GM19468 (cell line): Measurements from ENCODE around the gene SIRT4.
"Not testable (repeated sequence)": the region's sequence is repeated elsewhere in the genome, so short reads cannot be mapped to it uniquely, and the experiment has no call there.

Experiments used
- ATAC-seq: cut with Tn5 transposase; IDR thresholded peaks from one replicate; pipeline ENCODE4 v1.9.1; 2021; ENCODE audit warnings: mild to moderate bottlenecking, moderate library complexity, moderate number of reproducible peaks; ENCODE audit not compliant: unreplicated experiment; ENCODE audit errors: extremely low read depth

SIRT4 gene

DNA sequence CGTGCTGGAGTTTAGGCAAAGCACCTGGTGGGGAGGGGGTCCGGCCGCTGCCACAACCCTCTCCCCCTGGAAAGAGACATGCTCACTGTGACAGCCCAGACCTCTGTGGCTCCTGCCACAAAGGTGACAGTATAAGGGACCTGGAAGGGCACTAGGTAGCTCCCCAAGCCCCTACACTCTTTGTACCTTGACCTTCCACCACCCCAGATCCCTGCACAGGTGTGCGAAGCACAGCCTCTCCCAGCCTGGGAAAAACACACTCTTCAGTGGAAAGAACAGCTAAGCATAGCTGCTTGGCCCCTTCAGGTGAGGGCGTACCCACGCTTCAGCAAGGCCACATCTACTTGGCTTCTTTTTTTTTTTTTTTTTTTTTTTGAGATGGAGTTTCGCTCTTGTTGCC, 30.4 kb downstream of the SIRT4 start:
- ATAC-seq, result no peak

DNA sequence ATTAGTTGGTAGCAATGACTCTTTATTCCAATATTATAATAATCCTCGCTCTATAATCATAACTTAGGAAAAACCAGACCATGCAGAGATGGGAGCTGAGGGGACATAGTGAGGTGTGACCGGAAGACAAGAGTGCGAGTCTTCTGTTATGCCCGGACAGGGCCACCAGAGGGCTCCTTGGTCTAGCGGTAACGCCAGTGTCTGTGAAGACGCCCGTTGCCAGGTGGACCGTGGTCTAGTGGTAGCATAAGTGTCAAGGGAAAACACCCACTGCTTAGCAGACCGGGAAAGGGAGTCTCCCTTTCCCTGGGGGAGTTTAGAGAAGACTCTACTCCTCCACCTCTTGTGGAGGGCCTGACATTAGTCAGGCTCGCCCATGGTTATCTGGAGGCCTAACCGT, 33.3 kb downstream of the SIRT4 start:
- not testable (repeated sequence) for ATAC-seq

DNA sequence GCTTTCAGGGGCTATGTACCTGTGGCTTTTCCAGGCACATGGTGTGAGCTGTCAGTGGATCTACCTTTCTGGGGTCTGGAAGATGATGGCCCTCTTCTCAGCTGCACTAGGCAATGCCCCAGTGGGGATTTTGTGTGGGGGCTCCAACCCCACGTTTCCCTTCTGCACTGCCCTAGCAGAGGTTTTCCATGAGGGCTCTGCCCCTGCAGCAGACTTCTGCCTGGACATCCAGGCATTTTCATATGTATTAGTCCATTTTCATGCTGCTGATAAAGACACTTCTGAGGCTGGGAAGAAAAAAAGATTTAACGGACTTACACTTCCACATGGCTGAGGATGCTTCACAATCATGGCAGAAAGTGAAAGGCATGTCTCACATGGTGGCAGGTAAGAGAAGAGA, 34.3 kb downstream of the SIRT4 start:
- ATAC-seq, result not testable (repeated sequence)

DNA sequence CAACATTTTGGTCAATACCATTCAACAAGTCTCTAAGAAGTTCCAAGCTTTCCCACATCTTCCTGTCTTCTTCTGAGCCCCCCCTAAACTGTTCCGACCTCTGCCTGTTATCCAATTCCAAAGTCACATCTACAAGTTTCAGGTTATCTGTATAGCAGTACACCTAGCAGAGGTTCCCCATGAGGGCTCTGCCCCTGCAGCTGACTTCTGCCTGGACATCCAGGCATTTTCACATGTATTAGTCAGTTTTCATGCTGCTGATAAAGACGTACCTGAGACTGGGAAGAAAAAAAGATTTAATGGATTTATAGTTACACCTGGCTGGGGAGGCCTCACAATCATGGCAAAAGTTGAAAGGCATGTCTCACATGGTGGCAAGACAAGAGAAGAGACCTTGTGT, 35.6 kb downstream of the SIRT4 start:
- no peak for ATAC-seq

DNA sequence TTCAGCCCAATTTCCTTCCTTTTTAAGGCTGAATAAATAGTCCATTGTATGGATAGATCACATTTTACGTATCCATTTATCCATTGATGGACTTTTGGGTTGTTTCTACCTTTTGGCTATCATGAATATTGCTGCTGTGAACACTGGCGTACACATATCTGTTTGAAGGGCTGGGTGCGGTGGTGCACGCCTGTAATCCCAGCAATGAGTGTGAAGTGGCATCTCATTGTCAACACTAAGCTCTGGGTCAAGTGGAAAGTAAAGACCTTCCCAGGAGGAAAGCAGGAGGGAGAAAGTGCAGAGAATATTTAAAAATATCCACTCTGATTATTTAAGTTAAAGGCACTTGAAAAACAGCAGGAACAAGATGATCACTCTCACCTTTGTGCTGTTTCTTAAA, 37.1 kb downstream of the SIRT4 start:
- no peak for ATAC-seq

DNA sequence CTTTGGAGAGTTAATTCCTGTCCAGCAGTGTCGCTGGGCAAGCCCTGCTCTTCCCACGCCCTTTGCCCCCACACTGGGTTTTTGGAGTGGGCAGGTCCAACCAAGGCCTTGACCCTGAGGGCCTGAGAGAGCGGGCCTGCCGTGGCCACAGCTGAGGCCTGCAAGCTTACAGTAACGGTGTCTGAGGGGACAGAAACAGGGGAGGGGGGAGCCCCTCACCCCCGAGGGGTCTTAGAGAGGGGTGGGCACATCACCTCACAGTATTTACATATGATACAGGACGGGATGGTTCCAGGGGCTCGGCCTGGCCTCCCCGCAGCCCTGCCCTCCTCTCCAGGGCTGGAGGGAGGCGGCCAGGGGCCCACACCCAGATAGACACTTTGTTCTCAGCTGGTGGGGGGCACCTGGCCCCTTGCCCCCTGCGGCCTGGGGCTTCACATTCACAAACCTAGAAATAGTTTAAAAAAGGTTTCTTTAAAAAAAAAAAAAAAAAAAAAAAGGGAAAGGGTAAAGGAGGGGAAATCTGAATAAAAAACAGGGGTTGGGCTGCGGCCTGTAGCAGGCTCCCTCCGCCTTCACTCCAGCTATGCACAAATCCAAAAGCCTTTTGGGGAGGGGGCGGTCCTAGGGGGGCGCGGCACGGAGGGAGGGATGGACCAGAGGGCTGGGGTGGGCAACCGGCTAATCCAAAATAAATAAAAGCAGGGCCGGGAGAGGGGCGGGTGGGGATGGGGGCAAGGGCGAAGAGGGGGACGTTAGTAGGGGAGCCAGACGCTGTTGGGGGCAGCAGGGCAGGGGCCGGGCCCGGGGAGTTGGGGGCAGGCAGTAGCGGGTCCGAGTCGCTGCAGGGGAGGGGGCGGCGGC, 40.3 kb downstream of the SIRT4 start:
- no peak for ATAC-seq

DNA sequence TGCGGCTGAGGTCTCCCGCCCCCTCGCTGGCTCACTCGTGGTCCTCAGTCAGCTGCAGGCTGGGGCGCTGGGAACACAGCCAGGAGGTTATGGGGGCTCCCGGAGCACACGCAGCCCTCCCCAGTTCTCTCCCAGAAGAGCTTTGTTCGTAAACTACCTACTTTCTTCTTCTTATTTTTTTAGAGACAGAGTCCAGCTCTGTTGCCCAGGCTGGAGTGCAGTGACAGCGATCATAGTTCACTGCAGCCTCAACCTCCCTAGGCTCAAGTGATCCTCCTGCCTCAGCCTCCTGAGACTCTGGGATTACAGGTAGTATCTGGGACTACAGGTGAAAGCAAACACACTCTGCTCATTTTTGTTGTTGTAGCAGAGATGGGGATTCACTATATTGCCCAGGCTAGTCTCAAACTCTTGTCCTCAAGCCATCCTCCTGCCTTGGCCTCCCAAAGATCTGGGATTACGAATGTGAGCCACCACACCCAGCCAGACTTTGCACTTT, 41.0 kb downstream of the SIRT4 start:
- ATAC-seq, result no peak

DNA sequence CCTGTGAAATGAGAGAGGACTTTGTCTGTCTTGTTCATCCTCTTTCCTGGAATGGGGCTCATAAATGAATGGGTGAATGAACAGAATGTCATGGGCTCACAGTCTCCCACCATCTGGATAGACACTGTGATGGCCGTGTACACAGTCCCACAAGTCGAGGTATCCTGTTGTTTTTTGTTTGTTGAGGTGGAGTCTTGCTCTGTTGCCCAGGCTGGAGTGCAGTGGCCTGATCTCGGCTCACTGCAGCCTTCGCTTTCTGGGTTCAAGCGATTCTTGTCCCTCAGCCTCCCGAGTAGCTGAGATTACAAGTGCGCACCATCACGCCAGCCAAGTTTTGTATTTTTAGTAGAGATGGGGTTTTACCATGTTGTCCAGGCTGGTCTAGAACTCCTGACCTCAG, 41.6 kb downstream of the SIRT4 start:
- ATAC-seq, result no peak

DNA sequence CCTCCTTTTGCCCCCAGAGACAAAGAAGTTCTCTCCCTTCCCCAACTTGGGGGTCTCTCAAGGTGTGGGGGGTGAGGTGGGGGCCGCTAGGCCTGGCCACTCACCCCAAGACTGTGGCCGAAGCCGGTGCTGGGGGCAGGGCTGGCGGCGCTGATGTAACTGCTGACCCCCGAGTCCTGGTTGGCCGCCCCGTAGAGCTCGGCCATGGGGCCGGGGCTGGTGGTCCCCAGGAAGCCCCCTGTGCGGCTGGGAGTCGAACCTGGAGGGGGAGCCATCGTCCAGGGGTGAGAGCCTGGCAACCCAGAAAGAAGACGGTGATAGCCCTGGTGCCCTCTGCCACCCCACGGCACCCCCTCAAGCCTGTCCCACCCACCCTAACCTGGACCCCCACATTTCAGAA, 43.9 kb downstream of the SIRT4 start:
- ATAC-seq, result no peak

DNA sequence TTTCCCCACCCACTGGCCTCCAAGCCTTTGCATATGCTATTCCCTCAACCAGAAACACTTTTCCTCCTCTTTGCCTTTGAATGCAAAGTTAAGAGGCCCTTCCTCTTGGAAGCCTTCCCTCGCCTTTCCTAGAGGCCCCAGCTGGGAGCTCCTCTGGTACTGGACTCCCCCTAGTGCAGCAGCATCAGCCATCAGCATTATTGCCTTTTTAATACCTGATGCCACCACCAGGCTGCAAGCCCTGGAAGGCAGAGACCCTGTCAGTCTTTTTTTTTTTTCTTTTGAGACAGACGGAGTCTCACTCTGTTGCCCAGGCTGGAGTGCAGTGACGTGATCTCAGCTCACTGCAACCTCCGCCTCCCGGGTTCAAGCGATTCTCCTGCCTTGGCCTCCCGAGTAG, 44.6 kb downstream of the SIRT4 start:
- ATAC-seq, result no peak

DNA sequence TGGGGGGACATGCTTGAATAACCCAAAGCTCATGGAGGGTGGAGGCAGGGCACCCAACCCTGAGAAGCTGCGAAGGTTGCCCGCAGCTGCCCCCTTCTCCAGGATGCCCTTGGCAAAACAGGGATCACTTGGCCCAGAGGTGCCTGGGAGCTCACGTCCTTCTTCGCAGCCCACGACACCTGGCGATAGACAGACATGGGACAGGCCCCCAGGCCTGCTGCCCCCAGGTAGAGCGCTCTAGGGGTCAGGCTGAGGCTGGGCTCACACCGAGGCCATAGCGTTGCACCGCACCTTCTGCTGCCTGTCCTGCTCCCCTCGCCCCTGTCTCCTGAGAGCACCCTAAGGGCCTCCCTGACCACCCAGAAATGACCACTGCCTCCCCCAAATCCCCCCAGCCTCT, 45.6 kb downstream of the SIRT4 start:
- no peak for ATAC-seq

DNA sequence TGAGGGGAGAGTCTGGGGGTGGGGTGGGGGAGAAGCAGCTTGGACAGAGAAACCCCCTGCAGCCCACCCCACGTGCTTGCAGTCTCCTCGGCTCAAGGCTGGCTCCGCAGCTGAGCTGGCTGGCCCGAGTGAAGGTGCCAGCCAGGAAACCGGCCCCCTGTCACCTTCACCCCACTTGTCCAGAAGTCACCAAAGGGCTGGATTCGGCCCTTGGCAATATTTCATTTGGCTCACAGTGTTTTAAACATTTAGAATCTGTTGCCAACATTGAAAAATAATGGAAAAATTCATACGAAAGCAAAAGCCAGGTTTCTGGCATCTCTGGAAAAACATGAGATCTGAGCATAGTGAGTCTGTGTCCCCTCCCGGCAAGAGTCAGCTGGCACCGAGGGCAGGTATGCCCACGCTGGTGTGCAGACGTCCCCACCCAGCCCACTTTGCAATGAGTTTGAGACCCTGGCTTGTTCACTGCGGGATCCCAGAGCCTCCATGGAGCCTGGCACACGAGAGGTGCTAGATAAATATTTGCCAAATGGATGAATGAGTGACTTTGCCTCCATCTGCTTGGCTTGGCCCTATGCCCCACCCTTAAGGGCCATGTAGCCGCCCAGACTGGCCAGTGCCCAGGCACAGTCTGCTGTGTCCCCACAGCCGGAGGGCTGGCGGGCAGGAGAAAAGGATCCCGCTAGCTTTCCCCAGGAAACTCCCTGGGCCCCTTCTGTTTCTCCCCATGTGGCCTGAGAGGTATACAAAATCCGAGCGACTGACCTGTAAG, 48.6 kb downstream of the SIRT4 start:
- ATAC-seq, result no peak

DNA sequence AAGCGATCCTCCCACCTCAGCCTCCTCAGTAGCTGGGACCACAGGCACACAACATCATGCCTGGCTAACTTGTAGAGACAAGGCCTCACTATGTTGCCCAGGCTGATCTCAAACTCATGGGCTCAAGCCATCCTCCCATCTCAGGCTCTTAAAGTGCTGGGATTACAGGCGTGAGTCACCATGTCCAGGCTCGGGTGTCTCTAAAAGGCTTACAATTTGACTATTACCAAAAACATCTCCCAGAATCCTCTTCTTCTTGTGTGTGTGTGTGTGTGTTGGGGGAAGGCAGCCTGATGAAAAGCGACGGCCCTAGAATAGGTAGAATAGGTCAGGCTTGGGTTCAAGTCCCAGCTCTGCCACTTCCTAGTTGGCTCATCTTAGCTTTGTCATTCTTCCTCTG, 50.0 kb downstream of the SIRT4 start:
- no peak for ATAC-seq

DNA sequence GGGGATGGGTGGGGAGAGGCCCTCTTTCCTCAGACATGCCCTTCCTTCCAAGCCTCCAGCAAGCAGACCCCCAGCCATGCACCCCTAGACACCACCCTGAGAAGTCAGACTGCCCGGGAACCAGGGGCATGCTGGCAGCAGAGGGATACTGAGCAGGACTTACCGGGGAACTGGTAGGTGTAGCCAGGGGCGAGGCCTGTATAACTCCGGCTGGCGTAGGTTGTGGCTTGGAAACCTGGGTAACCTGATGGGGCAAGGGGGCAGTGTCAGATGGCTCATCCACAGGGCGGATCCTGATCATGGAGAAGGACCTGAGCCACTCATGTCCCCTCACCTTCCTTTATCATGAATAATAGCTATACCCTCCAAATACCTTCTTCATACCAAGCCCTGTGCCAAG, 51.0 kb downstream of the SIRT4 start:
- ATAC-seq, result no peak

DNA sequence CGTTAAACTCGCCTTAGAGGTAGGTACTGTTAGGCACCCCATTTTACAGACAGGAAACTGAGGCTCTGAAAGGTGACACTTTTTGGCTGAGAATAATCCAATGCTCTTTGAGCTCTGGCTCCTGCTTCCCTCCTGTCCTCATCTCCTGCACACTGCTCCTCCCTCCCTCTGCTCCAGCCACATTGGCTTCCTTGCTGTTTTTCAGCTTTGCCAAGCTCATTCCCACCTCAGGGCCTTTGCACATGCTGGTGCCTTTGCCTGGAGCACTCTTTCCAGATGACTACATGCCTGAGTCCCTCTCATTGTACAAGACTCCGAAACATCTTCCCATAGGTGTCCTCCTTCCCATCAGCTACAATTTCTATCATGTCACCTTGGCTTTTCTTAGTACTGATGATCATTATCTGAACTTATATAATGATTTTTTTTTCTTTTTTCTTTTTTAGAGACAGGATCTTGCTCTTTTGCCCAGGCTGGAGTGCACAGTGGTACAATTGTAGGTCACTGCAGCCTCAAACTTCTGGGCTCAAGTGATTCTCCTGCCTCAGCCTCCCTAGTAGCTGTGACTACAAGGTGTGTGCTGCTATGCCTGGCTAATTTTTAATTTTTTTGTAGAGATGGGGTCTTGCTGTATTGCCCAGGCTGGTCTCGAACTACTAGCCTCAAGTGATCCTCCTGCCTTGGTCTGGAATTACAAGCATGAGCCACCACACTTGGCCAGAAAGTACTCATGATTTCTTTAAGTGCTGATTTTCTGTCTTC, 51.6 kb downstream of the SIRT4 start:
- no peak for ATAC-seq

DNA sequence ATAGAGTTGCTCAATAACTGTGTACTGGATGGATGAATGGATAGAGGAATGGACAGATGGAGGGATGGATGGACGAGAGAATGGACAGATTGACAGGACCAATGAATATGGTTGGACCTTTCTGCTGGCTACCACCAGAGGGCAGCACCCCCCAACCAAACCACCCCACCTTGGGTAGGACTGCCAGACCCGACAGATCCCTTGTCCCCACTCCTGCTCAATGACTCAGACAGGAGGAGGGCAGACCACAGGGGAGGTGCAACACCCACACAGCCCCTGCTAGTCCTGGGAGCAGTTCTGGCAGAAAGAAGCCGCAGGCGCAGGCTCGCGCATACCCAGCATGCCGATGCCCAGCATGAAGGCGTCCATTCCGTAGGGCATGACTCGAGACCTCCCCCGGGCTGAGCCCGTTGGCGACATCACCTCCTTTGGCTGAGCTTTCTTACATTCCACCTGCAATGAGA, 54.5 kb downstream of the SIRT4 start:
- ATAC-seq, result no peak

DNA sequence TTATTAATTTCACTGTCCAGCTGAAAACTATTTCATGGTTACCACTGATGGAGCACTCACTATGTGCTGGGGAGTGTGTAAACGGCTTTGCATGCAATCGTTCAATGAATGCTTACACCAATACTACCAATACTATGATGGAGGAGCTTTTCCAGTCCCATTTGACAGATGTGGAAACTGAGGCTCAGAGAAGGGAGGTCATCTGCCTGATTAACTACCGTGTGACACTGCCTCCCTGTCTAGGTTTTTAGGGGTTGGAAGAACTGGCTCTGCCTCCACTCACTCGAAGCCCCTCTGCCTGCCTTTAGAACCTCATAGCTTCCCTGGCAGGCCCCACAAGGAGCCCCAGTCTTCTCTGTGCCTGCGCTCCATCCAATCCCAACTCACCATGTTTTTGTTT, 55.0 kb downstream of the SIRT4 start:
- no peak for ATAC-seq

DNA sequence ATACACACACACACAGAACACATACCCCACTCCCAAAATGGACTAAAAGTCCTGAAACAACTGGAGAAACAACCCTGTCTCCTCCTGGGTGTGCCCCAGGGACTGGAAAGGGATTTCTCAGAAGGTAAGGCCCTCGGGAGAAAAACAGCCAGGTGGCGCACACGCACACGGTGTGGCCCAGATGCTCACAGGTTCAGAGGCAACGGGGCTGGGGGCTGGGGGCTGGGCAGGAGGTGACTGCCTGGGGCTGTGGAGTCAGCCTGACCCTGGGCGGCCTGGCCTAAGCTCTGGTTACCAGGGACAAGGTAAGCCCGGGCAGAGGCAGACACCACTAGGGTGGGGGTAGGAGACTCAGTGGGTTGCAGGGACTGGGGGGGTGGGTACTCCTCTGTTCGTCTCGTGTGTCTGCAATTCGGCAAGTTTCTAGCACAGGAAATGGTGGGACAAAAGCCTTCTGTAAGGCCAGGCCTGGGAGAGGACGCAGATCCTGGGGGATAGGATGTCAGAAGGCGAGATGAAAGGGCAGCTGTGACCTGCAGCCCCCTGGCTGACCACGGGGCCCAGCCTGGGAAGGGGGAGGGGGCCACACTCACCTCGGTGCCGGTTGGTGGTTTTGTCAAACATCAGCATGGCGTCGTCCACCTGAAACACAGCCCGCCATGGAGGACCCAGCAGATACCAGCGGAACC, 56.4 kb downstream of the SIRT4 start:
- ATAC-seq, result no peak

DNA sequence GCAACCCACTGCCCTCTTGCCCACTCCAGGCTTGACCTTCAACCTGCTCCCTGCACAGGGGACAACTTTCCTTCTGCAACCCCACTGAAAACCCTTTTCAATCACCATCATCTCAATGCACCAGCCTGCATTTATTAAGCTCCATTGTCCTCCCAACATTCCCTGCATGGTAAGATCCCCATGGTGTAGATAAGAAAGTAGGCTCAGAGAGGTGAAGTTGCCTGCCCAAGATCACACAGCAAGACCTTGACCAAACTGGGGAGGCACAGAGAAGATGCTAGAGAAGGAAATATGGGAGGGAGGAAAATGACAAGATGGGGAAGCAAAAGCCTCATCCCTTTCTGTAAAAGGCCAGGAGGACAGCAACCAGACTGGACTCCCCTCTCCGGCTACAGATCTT, 57.0 kb downstream of the SIRT4 start:
- ATAC-seq, result no peak
